Upper lobe of left lung (tissue), 4 donors: ENCODE results near the gene LTBP4.

ENCODE experiments used
- CTCF ChIP-seq, 6 experiments: fragments of 450-650 bp in 4 of 6; fragments of 200-600 bp in 2 of 6; sonication (generic) in 2 of 6; IDR thresholded peaks; one replicate each; pipeline ENCODE4 v1.5.1; 2016 to 2019; ENCODE audit warnings: antibody characterized with exemption in 6 of 6
- POLR2A ChIP-seq, 4 donors: fragments of 450-650 bp; IDR thresholded peaks; one replicate each; pipeline ENCODE4 v1.5.1; 2016 to 2017; ENCODE audit warnings: antibody characterized with exemption in 4 of 4, mild to moderate bottlenecking in 2 of 4
- POLR2AphosphoS5 ChIP-seq, 2 donors: sonication (generic); formaldehyde crosslinking; IDR thresholded peaks; one replicate each; pipeline ENCODE4 v1.5.1; 2017; ENCODE audit warnings: antibody characterized with exemption in 2 of 2

GRCh38 chr19:40614622-40615411 is 13.6 kb downstream of the LTBP4 start:
- TF ChIP-seq POLR2A (IDR thresholded peaks at IDR 0.05), result peak in 1 of 4 donors; percentile 29
- TF ChIP-seq POLR2AphosphoS5 (IDR thresholded peaks at IDR 0.05), result no peak
- no peak for TF ChIP-seq CTCF (IDR thresholded peaks at IDR 0.05)
